Brain microvascular endothelial cell (primary cell): ENCODE measurements around the gene PPM1A.

Experiments used
- DNase-seq: peaks from one replicate; pipeline ENCODE4 v3.0.0-alpha.2; 2020
- H3K27ac ChIP-seq: fragments of 250-450 bp; sonication (Bioruptor Pico); 2 replicates; pipeline ENCODE4 v1.5.1; 2020; ENCODE audit warnings: mild to moderate bottlenecking, moderate library complexity
- H3K27me3 ChIP-seq: fragments of 250-450 bp; sonication (Bioruptor Pico); replicated peaks from 2 replicates; pipeline ENCODE4 v1.5.1; 2020; ENCODE audit warnings: mild to moderate bottlenecking
- H3K36me3 ChIP-seq: fragments of 250-450 bp; sonication (Bioruptor Pico); replicated peaks from 2 replicates; pipeline ENCODE4 v1.5.1; 2020; ENCODE audit warnings: mild to moderate bottlenecking
- H3K4me3 ChIP-seq: 2 replicates; pipeline ENCODE4 v1.5.1; 2011; ENCODE audit warnings: low read depth, mild to moderate bottlenecking, control low read depth, low read length, moderate library complexity
- in situ Hi-C: cut with HindIII; loops from 2 replicates; pipeline ENCODE4 v1.10.0; 2017; ENCODE audit warnings: low sequenced_read_pairs, low pct_ligation_motif_present
- TF ChIP-seq, protein P1 (sequence below): IDR thresholded peaks from 2 replicates; pipeline ENCODE4 v1.5.1; 2011; ENCODE audit warnings: low read depth, mild to moderate bottlenecking, moderate library complexity, low read length, control low read depth, inconsistent platforms; ENCODE audit errors: missing control alignments

Gene PPM1A

DNA sequence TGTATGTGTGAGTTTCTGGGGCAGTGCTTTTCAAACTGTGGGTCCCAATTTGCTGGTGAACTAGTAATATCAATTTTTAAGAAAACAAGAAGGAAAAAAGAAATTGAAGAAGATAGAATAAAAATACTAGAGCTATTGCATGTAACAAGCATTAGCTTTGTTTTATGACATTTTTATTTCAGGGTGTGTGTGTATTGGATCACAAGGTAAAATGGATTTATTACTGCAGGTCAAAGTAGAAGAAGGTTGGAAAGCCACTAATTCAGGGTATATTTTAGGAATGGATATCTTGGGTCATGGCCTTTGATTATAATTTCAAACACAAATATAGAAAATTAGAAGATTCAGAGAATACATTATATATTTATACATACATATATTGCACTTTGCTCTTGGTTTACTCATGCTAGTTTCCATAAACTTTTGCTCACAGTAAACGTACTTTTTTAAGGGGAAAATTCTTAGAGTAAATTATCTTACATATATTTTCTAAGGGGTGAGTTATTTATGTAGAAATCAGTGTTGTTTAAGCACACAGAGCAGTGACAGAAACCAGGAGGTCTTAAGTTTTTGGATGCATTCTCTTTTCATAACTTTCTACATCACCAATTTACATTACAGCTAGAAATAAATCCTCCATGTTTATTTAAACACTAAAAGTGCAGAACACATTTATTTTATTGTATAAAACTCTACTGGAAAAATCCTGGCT, 34.5 kb upstream of the PPM1A start:
- Histone ChIP-seq H3K4me3 (no peak overlapping the region), H3K27ac (no peak overlapping the region), H3K36me3 (no peaks in the 10 kb centered on the region), H3K27me3 (no peaks in the 10 kb centered on the region)
- TF ChIP-seq, protein P1, sequence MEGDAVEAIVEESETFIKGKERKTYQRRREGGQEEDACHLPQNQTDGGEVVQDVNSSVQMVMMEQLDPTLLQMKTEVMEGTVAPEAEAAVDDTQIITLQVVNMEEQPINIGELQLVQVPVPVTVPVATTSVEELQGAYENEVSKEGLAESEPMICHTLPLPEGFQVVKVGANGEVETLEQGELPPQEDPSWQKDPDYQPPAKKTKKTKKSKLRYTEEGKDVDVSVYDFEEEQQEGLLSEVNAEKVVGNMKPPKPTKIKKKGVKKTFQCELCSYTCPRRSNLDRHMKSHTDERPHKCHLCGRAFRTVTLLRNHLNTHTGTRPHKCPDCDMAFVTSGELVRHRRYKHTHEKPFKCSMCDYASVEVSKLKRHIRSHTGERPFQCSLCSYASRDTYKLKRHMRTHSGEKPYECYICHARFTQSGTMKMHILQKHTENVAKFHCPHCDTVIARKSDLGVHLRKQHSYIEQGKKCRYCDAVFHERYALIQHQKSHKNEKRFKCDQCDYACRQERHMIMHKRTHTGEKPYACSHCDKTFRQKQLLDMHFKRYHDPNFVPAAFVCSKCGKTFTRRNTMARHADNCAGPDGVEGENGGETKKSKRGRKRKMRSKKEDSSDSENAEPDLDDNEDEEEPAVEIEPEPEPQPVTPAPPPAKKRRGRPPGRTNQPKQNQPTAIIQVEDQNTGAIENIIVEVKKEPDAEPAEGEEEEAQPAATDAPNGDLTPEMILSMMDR: no peak
- in situ Hi-C loops: no loop called here
- no peak for DNase-seq

DNA sequence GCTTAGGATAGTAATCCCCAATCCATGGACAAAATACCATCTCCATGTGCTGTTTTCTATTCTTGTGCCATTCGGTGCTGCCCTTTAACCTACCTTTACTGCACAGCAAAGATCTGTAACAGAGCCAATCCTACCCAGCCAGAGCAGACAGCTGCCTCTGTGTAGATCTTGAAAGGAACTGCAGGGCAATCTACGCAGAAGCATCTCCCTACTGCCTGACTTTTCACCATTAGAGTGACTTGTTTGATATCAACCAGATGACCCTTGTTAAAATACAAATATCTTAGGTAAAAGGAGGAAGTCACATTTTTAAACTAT, 33.9 kb upstream of the PPM1A start:
- Histone ChIP-seq H3K27me3 (no peaks in the 10 kb centered on the region), H3K36me3 (no peaks in the 10 kb centered on the region), H3K27ac (no peak overlapping the region), H3K4me3 (no peak overlapping the region)
- no peak for DNase-seq
- TF ChIP-seq, protein P1: no peak
- in situ Hi-C loops: no loop called here

DNA sequence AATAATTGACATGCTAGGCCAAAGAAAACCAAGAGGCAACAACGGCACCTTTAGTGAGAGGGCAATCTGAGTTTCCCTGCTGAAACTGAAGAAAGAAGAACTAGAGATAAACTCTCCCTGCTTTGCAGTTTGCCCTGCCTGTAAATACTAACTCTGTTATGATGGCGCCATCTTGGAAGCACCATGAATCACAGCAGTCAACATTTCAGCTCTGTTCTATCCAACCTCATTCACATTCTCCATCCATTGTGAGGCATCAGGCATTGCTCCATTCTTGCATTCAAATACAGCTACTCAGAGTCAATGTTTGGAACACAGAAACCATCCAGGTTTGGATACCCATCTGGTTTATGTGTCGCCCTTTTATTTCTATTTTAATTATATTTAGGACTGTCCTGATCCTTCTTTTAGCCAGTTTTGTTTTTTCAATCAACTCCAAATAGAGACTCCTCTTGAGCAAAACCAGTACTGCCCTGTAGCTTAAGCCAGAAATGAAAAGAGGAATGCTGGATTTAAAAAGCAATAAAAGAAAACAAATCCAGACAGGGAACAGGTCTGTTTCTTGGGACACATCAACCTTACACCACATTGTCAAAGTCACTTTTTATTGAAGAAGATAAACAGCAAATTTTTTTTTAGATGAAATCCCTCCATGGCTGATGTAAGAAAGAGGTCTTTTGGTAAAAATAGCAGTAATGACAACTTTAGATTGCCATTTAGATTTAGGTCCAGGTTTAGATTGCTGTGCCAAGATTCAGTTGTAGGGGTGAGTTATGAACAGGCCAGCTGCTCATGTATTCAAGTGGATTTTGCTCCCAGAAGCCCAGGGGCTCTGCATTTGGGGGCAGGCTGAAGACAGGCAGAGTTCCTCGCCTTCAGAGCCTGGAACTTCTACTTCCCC, 33.3 kb upstream of the PPM1A start:
- TF ChIP-seq, protein P1: no peak
- no peak overlapping the region for H3K27ac ChIP-seq
- DNase-seq: no peak
- in situ Hi-C loops: no loop called here
- H3K4me3 ChIP-seq: no peak overlapping the region
- no peaks in the 10 kb centered on the region for H3K27me3 ChIP-seq
- H3K36me3 ChIP-seq: no peaks in the 10 kb centered on the region

DNA sequence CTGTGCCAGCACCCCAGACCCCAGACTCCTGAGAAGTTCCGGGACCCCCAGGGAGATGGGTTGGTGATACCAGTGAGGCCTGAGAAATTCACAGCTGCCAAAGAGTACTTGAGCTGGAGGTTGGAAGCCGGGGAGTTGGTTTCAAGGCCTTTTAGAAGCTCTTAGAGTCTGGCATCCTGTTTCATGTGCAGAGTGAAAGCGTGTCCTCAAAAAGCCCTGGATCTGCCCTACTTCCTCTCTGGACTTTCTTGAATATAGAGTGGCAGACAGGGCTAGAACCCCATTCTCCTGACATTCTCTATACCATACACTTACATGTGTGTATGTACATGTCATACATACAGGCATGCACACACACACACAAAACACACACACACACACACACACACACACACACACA, 31.3 kb upstream of the PPM1A start:
- in situ Hi-C loops: no loop called here

DNA sequence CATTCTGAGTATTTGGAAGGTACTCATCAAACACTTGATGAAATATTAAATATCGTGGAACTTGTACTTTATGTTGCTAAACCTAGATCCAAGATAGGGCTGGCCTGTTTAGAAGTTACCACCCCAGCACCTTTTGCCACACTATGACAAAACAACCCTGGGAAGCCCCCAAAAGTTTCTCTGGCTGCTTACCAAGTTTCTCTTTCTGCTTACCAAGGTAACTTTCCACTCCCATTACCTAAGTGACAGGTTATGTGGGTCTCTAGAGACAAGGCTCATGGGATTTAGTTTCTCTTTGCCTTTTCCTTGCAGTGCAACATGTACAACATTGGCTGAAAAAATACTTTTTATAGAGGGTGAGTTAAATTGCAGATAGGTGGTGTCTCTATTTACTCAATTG, 28.9 kb upstream of the PPM1A start:
- TF ChIP-seq, protein P1: no peak
- Histone ChIP-seq H3K36me3 (no peaks in the 10 kb centered on the region), H3K27ac (no peak overlapping the region), H3K27me3 (no peaks in the 10 kb centered on the region), H3K4me3 (no peak overlapping the region)
- no peak for DNase-seq
- in situ Hi-C loops: no loop called here

More for the DNA sequence above, 31.3 kb upstream of the PPM1A start:
- no peaks in the 10 kb centered on the region for H3K27me3 ChIP-seq
- no peaks in the 10 kb centered on the region for H3K36me3 ChIP-seq
- no peak overlapping the region for H3K27ac ChIP-seq
- DNase-seq: no peak
- TF ChIP-seq, protein P1: no peak
- no peak overlapping the region for H3K4me3 ChIP-seq
